HEK293T (cell line): ENCODE measurements around the gene IL15.

Source experiments
- ARNT ChIP-seq: fragments of 450-650 bp; IDR thresholded peaks from 2 replicates; pipeline ENCODE4 v1.6.1; 2017; ENCODE audit warnings: mild to moderate bottlenecking
- BHLHE40 ChIP-seq: fragments of 450-650 bp; IDR thresholded peaks from 2 replicates; pipeline ENCODE4 v1.6.1; 2016; ENCODE audit warnings: mild to moderate bottlenecking, moderate library complexity, borderline replicate concordance
- ELF4 ChIP-seq: fragments of 450-650 bp; IDR thresholded peaks from 2 replicates; pipeline ENCODE4 v1.6.1; 2017; ENCODE audit warnings: antibody characterized with exemption
- FOXK2 ChIP-seq: fragments of 450-650 bp; IDR thresholded peaks from 2 replicates; pipeline ENCODE4 v1.6.1; 2016; ENCODE audit warnings: mild to moderate bottlenecking
- FOXM1 ChIP-seq: fragments of 450-650 bp; IDR thresholded peaks from 2 replicates; pipeline ENCODE4 v1.6.1; 2017; ENCODE audit warnings: mild to moderate bottlenecking, borderline replicate concordance
- HDGF ChIP-seq: fragments of 450-650 bp; IDR thresholded peaks from 2 replicates; pipeline ENCODE4 v1.6.1; 2017; ENCODE audit warnings: antibody characterized with exemption, borderline replicate concordance
- SP1 ChIP-seq: fragments of 450-650 bp; IDR thresholded peaks from 2 replicates; pipeline ENCODE4 v1.6.1; 2017
- SUZ12 ChIP-seq: fragments of 450-650 bp; IDR thresholded peaks from 2 replicates; pipeline ENCODE4 v1.6.1; 2016; ENCODE audit warnings: mild to moderate bottlenecking
- TARDBP ChIP-seq: fragments of 450-650 bp; IDR thresholded peaks from 2 replicates; pipeline ENCODE4 v1.6.1; 2016
- TF ChIP-seq, protein P1 (sequence below): fragments of 450-650 bp; IDR thresholded peaks from 2 replicates; pipeline ENCODE4 v1.6.1; 2016

DNA sequence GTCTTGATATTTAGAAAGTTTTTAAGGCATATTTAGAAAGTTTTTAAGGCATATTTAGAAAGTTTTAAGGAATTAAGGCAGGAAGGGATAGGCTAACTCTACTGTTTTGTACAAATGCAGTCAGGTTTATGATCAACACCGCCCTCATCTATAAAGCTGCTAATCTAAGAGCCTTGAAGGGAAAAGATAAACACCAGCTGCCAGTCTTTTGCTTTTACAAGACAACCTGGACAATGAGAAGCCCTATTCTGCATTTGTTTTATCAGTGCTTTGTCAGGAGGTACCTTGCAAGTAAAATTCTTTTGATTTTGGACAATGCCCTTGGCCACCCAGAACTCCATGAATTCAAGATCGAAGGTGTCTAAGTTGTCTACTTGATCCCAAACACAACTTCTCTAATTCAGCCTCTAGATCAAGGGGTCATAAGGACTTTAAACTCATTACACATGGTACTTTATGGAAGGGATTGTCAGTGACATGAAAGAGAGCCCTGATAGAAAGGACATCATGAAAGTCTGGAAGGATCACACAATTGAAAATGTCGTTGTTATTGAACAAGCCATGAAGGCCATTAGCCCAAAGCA lies 39.8 kb downstream of the IL15 start:
- no peak for TF ChIP-seq SP1
- no peak for TF ChIP-seq ARNT
- no peak for TF ChIP-seq ELF4
- TF ChIP-seq FOXK2: no peak
- no peak for TF ChIP-seq TARDBP
- TF ChIP-seq HDGF: no peak
- TF ChIP-seq BHLHE40: no peak
- TF ChIP-seq FOXM1: no peak
- TF ChIP-seq, protein P1, sequence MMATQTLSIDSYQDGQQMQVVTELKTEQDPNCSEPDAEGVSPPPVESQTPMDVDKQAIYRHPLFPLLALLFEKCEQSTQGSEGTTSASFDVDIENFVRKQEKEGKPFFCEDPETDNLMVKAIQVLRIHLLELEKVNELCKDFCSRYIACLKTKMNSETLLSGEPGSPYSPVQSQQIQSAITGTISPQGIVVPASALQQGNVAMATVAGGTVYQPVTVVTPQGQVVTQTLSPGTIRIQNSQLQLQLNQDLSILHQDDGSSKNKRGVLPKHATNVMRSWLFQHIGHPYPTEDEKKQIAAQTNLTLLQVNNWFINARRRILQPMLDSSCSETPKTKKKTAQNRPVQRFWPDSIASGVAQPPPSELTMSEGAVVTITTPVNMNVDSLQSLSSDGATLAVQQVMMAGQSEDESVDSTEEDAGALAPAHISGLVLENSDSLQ: no peak
- no peak for TF ChIP-seq SUZ12
